ENCODE data around the gene EML6. TPM values are rescaled to one million over a fixed set of nuclear protein-coding genes. Genes with fewer than 3 reads are reported as not detected.

The EML6 gene
- total RNA-seq, 1 experiment from 2014 or later = 1.5 TPM

- H3K4me1 ChIP-seq (ENCODE audit: insufficient read depth, low read length) = no peaks in the 10 kb centered on the region
- no peak overlapping the region for H3K14ac ChIP-seq (ENCODE audit: insufficient read depth, low read length)
- no peak overlapping the region for H3K23ac ChIP-seq (ENCODE audit: insufficient read length, low read depth, low read length)
- no peaks in the 10 kb centered on the region for H4K20me1 ChIP-seq (ENCODE audit: control insufficient read depth, insufficient read depth, insufficient read length)
- H3K23me2 ChIP-seq (ENCODE audit: insufficient read length, low read depth, low read length, poor library complexity, severe bottlenecking) = no peaks in the 10 kb centered on the region
- no peak overlapping the region for H4K5ac ChIP-seq (ENCODE audit: insufficient read length, low read depth, low read length)
- Mint-ChIP-seq H3K27me3 (ENCODE audit: low read depth) (no peaks in the 10 kb centered on the region), H3K27ac (no peak overlapping the region), H3K36me3 (ENCODE audit: insufficient read depth in 1 of 3, low read depth in 3 of 3) (no peaks in the 10 kb centered on the region), H3K4me1 (no peaks in the 10 kb centered on the region), H3K9me3 (no peaks in the 10 kb centered on the region; a peak in 1 of 5 replicates), H3K4me3 (no peak overlapping the region)
- no peak overlapping the region for H2BK15ac ChIP-seq (ENCODE audit: low read depth, low read length)
- no peaks in the 10 kb centered on the region for H3K27me3 ChIP-seq (ENCODE audit: insufficient read depth, low read length)
- no peak overlapping the region for H2BK20ac ChIP-seq (ENCODE audit: low read depth, low read length, poor library complexity, severe bottlenecking)
- H3K18ac ChIP-seq (ENCODE audit: insufficient read length, low read depth, low read length) = no peak overlapping the region
- H2BK12ac ChIP-seq (ENCODE audit: insufficient read length, low read depth, low read length) = no peak overlapping the region
- no peak overlapping the region for H3K56ac ChIP-seq (ENCODE audit: insufficient read length, low read depth, low read length)
- no CpG with 5 or more reads among the region's 2 CpGs for WGBS (ENCODE audit: extremely low coverage, insufficient read length, low lambda C conversion rate)
- no peak overlapping the region for H2AK5ac ChIP-seq (ENCODE audit: insufficient read length, low read length)
- H3K4ac ChIP-seq (ENCODE audit: low read depth, low read length) = no peak overlapping the region
- no peak overlapping the region for H2BK120ac ChIP-seq (ENCODE audit: low read depth, low read length, poor library complexity, severe bottlenecking)
- H3K4me2 ChIP-seq (ENCODE audit: insufficient read depth, insufficient read length, low read length) = no peak overlapping the region
- H4K91ac ChIP-seq (ENCODE audit: insufficient read length, low read depth, low read length) = no peak overlapping the region
- no peaks in the 10 kb centered on the region for H3K79me1 ChIP-seq (ENCODE audit: insufficient read depth, low read depth, low read length, poor library complexity, severe bottlenecking)
- no peak overlapping the region for H4K8ac ChIP-seq (replicated peaks; ENCODE audit: insufficient read length, low read depth, low read length)
- H3T11ph ChIP-seq (ENCODE audit: low read length) = no peak overlapping the region
- no peak overlapping the region for H2AFZ ChIP-seq (ENCODE audit: low read length)
- H3K9ac ChIP-seq (ENCODE audit: extremely low read depth, insufficient read length, low read length) = no peak overlapping the region
- H3K79me2 ChIP-seq (ENCODE audit: insufficient read depth, low read length) = no peaks in the 10 kb centered on the region
- H3K27ac ChIP-seq (ENCODE audit: insufficient read length, low read depth, low read length) = no peak overlapping the region
- H2BK5ac ChIP-seq (ENCODE audit: insufficient read length, low read length) = no peak overlapping the region
- no peak for DNase-seq
- TF ChIP-seq CTCF (conservative IDR thresholded peaks at IDR 0.05) = no peak
- H3K9me3 ChIP-seq (ENCODE audit: control insufficient read depth, low read depth, low read length) = no peaks in the 10 kb centered on the region
These were observed 165.6 kb downstream of the EML6 start for GRCh38 chr2:54889053-54889452.
